Activated CD4-positive, CD25-positive, alpha-beta regulatory T cell treated with anti-CD3 and anti-CD28 coated beads, Interleukin-2, amount 50 U/mL, for 72 hours (primary cell): Measurements from ENCODE around the gene MX2.
"Not testable (repeated sequence)": the region's sequence is repeated elsewhere in the genome, so short reads cannot be mapped to it uniquely, and the experiment has no call there.

ENCODE experiments used
- DNase-seq: peaks from one replicate; pipeline ENCODE4 v3.0.0; 2021

Gene MX2

GRCh38 chr21:41420998-41421397, 59.2 kb downstream of the MX2 start:
- not testable (repeated sequence) for DNase-seq

GRCh38 chr21:41422546-41423304, 60.9 kb downstream of the MX2 start:
- DNase-seq = no peak

GRCh38 chr21:41423305-41423636, 61.4 kb downstream of the MX2 start:
- not testable (repeated sequence) for DNase-seq

GRCh38 chr21:41425588-41425953, 63.7 kb downstream of the MX2 start:
- no peak for DNase-seq

GRCh38 chr21:41425954-41426675, 64.3 kb downstream of the MX2 start, which contains the start of gene MX1:
Gene MX1, plus strand, starts transcription at chr21:41426239. Its CDS starts 5,832 bp downstream, at chr21:41432071.
- DNase-seq = peak; percentile 91

GRCh38 chr21:41426676-41427404, 65.0 kb downstream of the MX2 start:
- DNase-seq = peak; percentile 38

GRCh38 chr21:41427556-41427955, 65.7 kb downstream of the MX2 start:
- no peak for DNase-seq

GRCh38 chr21:41428311-41428710, 66.5 kb downstream of the MX2 start:
- no peak for DNase-seq

- DNase-seq = no peak
Observed at GRCh38 chr21:41428847-41429246, 67.0 kb downstream of the MX2 start.

- no peak for DNase-seq
Observed at GRCh38 chr21:41429305-41429704, 67.5 kb downstream of the MX2 start.

- no peak for DNase-seq
Observed at GRCh38 chr21:41429925-41430491, 68.2 kb downstream of the MX2 start.

- no peak for DNase-seq
Observed at GRCh38 chr21:41431788-41432548, 70.1 kb downstream of the MX2 start.

- no peak for DNase-seq
Observed at GRCh38 chr21:41432562-41433460, 71.0 kb downstream of the MX2 start.

- no peak for DNase-seq
Observed at GRCh38 chr21:41433566-41433965, 71.7 kb downstream of the MX2 start.

- no peak for DNase-seq
Observed at GRCh38 chr21:41435706-41436105, 73.9 kb downstream of the MX2 start.

GRCh38 chr21:41437729-41438128, 75.9 kb downstream of the MX2 start:
- no peak for DNase-seq

- DNase-seq = no peak
Observed at GRCh38 chr21:41438425-41439113, 76.7 kb downstream of the MX2 start.

GRCh38 chr21:41439248-41439647, 77.4 kb downstream of the MX2 start:
- DNase-seq = no peak

- DNase-seq = no peak
Observed at GRCh38 chr21:41441546-41441945, 79.7 kb downstream of the MX2 start.

GRCh38 chr21:41442481-41443186, 80.8 kb downstream of the MX2 start:
- DNase-seq = no peak
